Bronchial epithelial cell (primary cell): ENCODE data around the gene ASS1. TPM values are rescaled to one million over a fixed set of nuclear protein-coding genes. Genes with fewer than 3 reads are reported as not detected.

Experiments used
- DNase-seq: peaks from one replicate; pipeline ENCODE4 v3.0.0-alpha.2; 2010; ENCODE audit warnings: low read depth
- FAIRE-seq: peaks from 2 replicates; lab custom pipeline; 2011; peaks lifted over from hg19 to GRCh38; lab: Jason Lieb, UNC
- H3K27me3 ChIP-seq: 2 replicates; pipeline ENCODE4 v1.5.1; 2011; ENCODE audit warnings: low read length; ENCODE audit not compliant: control insufficient read depth, insufficient read depth
- H3K36me3 ChIP-seq: 2 replicates; pipeline ENCODE4 v1.5.1; 2011; ENCODE audit warnings: low read length; ENCODE audit not compliant: control insufficient read depth, insufficient read depth
- H3K4me3 ChIP-seq: 2 replicates; pipeline ENCODE4 v1.5.1; 2011; ENCODE audit warnings: mild to moderate bottlenecking, low read depth, low read length, control low read depth
- total RNA-seq: library from RNA; depleted of rRNA; stranded (reverse); fragments of >200 nt; gene quantifications from 2 replicates; pipeline ENCODE4 v1.2.1, GENCODE V29; 2014
- TF ChIP-seq, protein P1 (sequence below): IDR thresholded peaks from 2 replicates; pipeline ENCODE4 v1.5.1; 2011; ENCODE audit warnings: mild to moderate bottlenecking, moderate library complexity, low read length, control low read depth, inconsistent platforms; ENCODE audit not compliant: insufficient read depth, severe bottlenecking

Gene ASS1
- total RNA-seq, 1 donor from 2014 or later, result 415 TPM

DNA sequence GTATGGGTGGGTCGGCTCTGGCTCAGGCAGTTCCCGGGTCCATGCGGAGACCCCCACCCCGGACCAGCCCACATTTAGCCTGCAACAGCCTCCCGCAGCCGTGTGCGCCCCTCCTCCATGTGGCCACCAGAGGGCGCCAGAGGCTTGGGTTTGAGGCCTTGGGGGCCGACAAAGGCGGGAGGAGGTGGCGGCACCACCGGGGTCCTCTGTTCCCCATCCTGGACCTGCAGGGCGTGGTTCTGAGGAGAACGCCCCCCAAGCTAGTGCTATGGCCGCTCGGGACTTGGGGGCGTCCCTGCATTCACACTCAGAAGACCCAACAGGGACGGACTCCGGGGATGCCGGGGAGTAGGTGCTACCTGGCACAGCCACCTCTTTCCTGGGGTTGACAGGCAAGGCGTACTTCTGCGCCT is 16.5 kb downstream of the ASS1 start:
- DNase-seq (no peak), FAIRE-seq (no peak)
- Histone ChIP-seq H3K36me3 (peaks cover 3% of the 10 kb centered on the region), H3K4me3 (no peak overlapping the region), H3K27me3 (no peaks in the 10 kb centered on the region)
- TF ChIP-seq, protein P1, sequence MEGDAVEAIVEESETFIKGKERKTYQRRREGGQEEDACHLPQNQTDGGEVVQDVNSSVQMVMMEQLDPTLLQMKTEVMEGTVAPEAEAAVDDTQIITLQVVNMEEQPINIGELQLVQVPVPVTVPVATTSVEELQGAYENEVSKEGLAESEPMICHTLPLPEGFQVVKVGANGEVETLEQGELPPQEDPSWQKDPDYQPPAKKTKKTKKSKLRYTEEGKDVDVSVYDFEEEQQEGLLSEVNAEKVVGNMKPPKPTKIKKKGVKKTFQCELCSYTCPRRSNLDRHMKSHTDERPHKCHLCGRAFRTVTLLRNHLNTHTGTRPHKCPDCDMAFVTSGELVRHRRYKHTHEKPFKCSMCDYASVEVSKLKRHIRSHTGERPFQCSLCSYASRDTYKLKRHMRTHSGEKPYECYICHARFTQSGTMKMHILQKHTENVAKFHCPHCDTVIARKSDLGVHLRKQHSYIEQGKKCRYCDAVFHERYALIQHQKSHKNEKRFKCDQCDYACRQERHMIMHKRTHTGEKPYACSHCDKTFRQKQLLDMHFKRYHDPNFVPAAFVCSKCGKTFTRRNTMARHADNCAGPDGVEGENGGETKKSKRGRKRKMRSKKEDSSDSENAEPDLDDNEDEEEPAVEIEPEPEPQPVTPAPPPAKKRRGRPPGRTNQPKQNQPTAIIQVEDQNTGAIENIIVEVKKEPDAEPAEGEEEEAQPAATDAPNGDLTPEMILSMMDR, result peak; percentile 91

DNA sequence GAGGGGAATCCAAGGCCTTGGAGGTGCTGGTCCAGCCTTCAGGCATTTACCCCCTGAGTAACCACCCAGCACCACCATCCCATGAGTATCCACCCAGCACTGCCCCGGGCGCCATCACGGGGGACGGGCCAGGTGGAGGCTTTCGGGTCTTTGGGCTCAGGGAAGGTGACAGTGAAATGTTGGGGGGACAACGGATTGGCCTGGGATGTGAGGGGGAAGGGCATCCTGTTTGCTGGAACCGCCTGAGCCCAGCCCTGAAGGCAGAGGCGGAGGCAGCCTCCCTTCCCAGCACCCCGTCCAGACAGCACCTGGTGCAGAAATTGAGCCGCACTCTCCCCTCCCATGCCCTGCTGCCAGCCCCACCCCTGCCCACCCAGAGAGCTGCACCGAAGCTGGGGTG is 17.0 kb downstream of the ASS1 start:
- peaks cover 5% of the 10 kb centered on the region for H3K36me3 ChIP-seq
- H3K4me3 ChIP-seq, result no peak overlapping the region
- DNase-seq (no peak), FAIRE-seq (no peak)
- H3K27me3 ChIP-seq, result no peaks in the 10 kb centered on the region
- TF ChIP-seq, protein P1, result no peak

DNA sequence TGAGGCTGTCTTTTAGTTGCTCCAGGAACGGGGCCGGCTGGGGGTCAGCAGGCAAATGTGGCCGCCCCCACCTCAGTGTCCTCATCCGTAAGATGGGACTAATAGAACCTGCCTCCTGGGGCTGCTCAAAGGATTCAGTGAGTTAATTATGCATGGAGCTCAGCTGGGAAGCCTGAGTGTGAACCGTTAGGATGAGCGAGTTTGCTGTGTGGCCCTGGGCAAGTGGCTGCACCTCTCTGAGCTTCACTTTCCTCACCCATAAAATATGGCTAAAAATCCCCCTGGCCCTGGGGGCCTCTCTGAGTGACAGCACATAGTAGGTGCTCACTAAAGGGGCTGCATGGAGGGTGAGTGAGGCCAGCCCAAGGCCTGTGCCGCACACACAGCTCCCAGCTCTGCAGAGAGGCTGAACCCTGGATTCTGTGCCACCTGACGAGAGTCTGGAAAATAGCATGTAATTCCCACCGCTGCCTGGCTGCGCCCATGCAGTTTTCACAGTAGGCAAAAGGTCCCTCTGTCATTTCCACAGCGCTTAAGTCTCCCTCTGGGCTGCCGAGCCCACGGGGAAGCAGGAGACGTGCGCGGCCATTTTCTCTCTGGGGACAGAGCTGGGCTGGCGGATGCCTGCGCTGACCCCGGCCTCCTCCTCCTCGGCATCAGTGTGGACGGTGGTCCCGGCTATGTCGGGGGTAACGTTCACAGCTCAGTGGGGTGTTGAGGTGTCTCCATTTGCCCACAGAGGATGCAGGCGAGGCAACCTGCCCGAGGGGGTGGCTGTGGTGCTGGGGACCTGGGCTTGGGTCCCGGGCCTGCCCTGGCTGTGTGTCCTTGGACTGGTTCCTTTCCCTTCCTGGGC is 18.2 kb downstream of the ASS1 start:
- TF ChIP-seq, protein P1, result no peak
- no peak overlapping the region for H3K4me3 ChIP-seq
- peaks cover 5% of the 10 kb centered on the region for H3K36me3 ChIP-seq
- no peak for DNase-seq
- no peaks in the 10 kb centered on the region for H3K27me3 ChIP-seq
- FAIRE-seq, result no peak

DNA sequence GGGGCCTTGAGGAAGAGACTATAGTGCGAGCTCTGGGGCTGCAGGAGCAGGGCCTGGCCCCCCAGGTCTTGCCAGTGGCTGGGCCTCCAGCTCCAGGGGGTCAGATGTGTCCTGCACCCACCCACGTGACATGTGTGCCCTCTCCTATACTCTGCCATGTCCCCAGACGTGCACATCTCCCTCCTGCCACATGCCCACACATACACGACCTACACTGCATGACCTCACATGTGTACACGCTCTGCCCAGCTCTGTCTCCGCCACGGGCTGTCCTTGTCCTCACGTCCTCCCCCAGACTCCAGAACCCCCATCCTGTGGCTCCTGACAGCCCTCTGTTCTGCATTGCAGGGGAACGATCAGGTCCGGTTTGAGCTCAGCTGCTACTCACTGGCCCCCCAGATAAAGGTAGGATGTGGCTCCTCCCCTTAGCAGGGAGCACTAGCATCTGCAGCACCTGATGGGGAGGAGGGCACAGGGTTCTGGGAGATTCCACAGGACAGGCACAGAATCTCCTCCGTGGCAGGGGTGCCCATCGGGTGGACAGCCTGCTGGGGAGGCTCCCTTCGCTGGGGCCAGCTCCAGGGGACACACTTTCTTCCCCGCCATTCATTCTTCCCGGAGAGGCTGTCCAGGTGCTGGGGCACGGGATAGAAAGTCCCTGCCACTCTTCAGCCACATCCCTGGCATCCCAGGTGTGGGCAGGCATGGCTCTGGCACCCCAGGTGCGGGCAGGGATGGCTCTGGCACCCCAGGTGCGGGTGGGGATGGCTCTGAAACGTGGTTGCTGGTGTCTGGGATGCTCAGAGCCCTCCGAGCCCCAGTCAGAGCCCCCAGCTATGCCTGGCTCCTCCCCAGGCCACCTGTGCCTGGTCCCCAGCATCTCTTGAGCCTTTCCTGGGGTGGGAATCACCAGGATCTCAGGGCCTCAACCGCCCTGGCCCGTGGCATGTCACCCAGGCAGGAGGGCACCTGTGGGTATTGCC is 19.3 kb downstream of the ASS1 start:
- no peak for DNase-seq
- Histone ChIP-seq H3K36me3 (peaks cover 5% of the 10 kb centered on the region), H3K27me3 (no peaks in the 10 kb centered on the region), H3K4me3 (no peak overlapping the region)
- TF ChIP-seq, protein P1, result no peak
- FAIRE-seq, result peak; percentile 82

DNA sequence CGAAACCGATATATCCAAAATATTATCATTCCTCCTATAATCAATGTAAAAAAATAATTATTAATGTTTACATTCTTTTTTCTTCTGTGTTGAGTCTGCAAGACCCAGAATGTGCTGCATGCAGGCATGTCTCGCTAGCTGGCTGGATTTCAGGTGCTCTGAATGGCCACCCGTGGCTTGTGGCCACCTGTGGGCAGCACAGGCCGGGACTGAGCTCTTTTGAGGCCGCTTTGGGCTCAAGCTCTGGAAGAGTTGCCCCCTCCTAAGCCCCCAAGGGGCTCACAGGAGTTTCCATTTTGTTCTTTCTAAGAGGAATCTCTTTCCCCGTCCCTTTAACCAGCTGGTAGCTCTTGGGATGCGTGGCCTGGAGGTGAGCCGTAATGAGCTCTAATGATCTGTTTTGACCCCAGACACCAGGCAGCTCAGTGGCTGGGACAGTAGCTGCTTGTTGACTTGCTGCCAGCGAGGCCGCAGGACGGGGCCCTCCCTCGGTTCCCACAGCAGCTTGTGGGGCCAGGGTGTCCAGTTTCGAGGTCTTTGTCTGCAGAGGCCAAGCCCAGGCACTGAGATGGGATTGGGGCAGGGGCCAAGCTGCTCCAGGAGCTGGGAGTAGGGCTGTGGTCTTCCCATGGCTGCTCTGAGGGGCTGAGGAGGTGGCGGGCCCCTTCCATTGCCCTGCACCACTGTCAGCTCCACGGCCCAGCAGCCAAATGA is 20.8 kb downstream of the ASS1 start:
- Histone ChIP-seq H3K4me3 (no peak overlapping the region), H3K27me3 (no peaks in the 10 kb centered on the region), H3K36me3 (peaks cover 5% of the 10 kb centered on the region)
- TF ChIP-seq, protein P1, result no peak
- FAIRE-seq (no peak), DNase-seq (no peak)
